ENCODE data around the gene DBT. TPM values are rescaled to one million over a fixed set of nuclear protein-coding genes. Genes with fewer than 3 reads are reported as not detected.

The DBT gene
- total and polyA plus RNA-seq, 2 of the 13 experiments (the other 11 are each of a cell fraction or from before 2014, with no cell fraction given), result 3.3 to 10.2 TPM

GRCh38 chr1:100265931-100266740 is 16.5 kb upstream of the DBT start, which contains the start of gene RTCA (continued):
- TF ChIP-seq XBP1 (CRISPR knock-in tag; IDR thresholded peaks at IDR 0.05), result no peak
- no peak for TF ChIP-seq LRRFIP1 (CRISPR knock-in tag; conservative IDR thresholded peaks at IDR 0.05)
- TF ChIP-seq SUZ12 (IDR thresholded peaks at IDR 0.05; ENCODE audit: low read depth, low read length), result no peak
- no peak; the same call in 1 of the 2 replicates for TF ChIP-seq TBX2 (CRISPR knock-in tag; IDR thresholded peaks at IDR 0.05; ENCODE audit: borderline replicate concordance)
- 0 out of 2 replicates have a peak, but pooled peaks have one; percentile 56 for TF ChIP-seq ATF2 (CRISPR knock-in tag; IDR thresholded peaks at IDR 0.05)
- TF ChIP-seq CREB1 (IDR thresholded peaks at IDR 0.05), result no peak
- TF ChIP-seq CREB1 (CRISPR knock-in tag; IDR thresholded peaks at IDR 0.05), result no peak
- TF ChIP-seq ISX (CRISPR knock-in tag; conservative IDR thresholded peaks at IDR 0.05), result peak; percentile 90; the same call in 1 of the 2 replicates
- no peak for TF ChIP-seq USF2 (IDR thresholded peaks at IDR 0.05; ENCODE audit: low read depth, low read length)
- no peak for TF ChIP-seq USF2 (CRISPR knock-in tag; IDR thresholded peaks at IDR 0.05; ENCODE audit: borderline replicate concordance)
- TF ChIP-seq BHLHE40 (IDR thresholded peaks at IDR 0.05; ENCODE audit: low read length), result no peak
- peak; percentile 50; the same call in 1 of the 2 replicates for TF ChIP-seq HDAC2 (CRISPR knock-in tag; IDR thresholded peaks at IDR 0.05)
- TF ChIP-seq CHCHD3 (CRISPR knock-in tag; IDR thresholded peaks at IDR 0.05), result no peak
- no peak for TF ChIP-seq ZNF333 (CRISPR knock-in tag; IDR thresholded peaks at IDR 0.05; ENCODE audit: borderline replicate concordance)
- TF ChIP-seq RAD51 (IDR thresholded peaks at IDR 0.05; ENCODE audit: borderline replicate concordance), result no peak
- TF ChIP-seq JDP2 (CRISPR knock-in tag; IDR thresholded peaks at IDR 0.05; ENCODE audit: borderline replicate concordance), result no peak
- peak; percentile 84; the same call in 1 of the 2 replicates for TF ChIP-seq KMT2A (CRISPR knock-in tag; IDR thresholded peaks at IDR 0.05)
- no peak for TF ChIP-seq ZNF552 (CRISPR knock-in tag; IDR thresholded peaks at IDR 0.05; ENCODE audit: borderline replicate concordance)
- TF ChIP-seq ZNF431 (CRISPR knock-in tag; IDR thresholded peaks at IDR 0.05; ENCODE audit: borderline replicate concordance, low read depth), result no peak
- no peak for TF ChIP-seq SKI (IDR thresholded peaks at IDR 0.05; ENCODE audit: partially characterized antibody)
